Peyer's patch (tissue), 4 donors: ENCODE measurements around the gene ZNF511.

Experiments used
- CTCF ChIP-seq, 6 experiments: fragments of 450-650 bp in 4 of 6; fragments of 200-600 bp in 2 of 6; sonication (generic) in 1 of 6; IDR thresholded peaks; one replicate each; pipeline ENCODE4 v1.5.1; 2017 to 2019; ENCODE audit warnings: antibody characterized with exemption in 6 of 6, mild to moderate bottlenecking in 3 of 6, moderate library complexity in 1 of 6
- POLR2A ChIP-seq, 2 donors: fragments of 450-650 bp; IDR thresholded peaks; one replicate each; pipeline ENCODE4 v1.5.1; 2017; ENCODE audit warnings: antibody characterized with exemption in 2 of 2, mild to moderate bottlenecking in 2 of 2, moderate library complexity in 2 of 2

GRCh38 chr10:133314911-133315310, 6.2 kb downstream of the ZNF511 start:
- no peak for TF ChIP-seq POLR2A (IDR thresholded peaks at IDR 0.05)
- TF ChIP-seq CTCF (IDR thresholded peaks at IDR 0.05): no peak
